ENCODE results near the gene NYAP1. TPM values are rescaled to one million over a fixed set of nuclear protein-coding genes. Genes with fewer than 3 reads are reported as not detected.

The NYAP1 gene
- total RNA-seq, 1 experiment from 2014 or later, result 0.38 TPM

Other genes with a start within 250 kb of the NYAP1 start
- gene SPDYE3, start 176.2 kb upstream of the NYAP1 start, total RNA-seq (2022), result not detected in 2 replicates
- 40.0 and 40.4 TPM in 2 replicates for gene PILRB, start 125.8 kb upstream of the NYAP1 start, total RNA-seq (2022)
- 3.1 and 3.3 TPM in 2 replicates for gene PILRA, start 110.4 kb upstream of the NYAP1 start, total RNA-seq (2022)
- 4.1 and 4.3 TPM in 2 replicates for gene ZCWPW1, start 55.2 kb upstream of the NYAP1 start, total RNA-seq (2022)
- gene MEPCE, start 54.1 kb upstream of the NYAP1 start, total RNA-seq (2022), result 26.1 and 30.6 TPM in 2 replicates
- 23.5 and 29.1 TPM in 2 replicates for gene PPP1R35, start 47.4 kb upstream of the NYAP1 start, total RNA-seq (2022)
- gene SPACDR, start 19.7 kb upstream of the NYAP1 start, total RNA-seq (2022), result 4.5 and 9.1 TPM in 2 replicates
- gene TSC22D4, start 4.7 kb upstream of the NYAP1 start, total RNA-seq (2022), result 24.4 and 27.3 TPM in 2 replicates
- 45.6 and 63.1 TPM in 2 replicates for gene AGFG2, start 55.3 kb downstream of the NYAP1 start, total RNA-seq (2022)
- gene SAP25, start 90.0 kb downstream of the NYAP1 start, total RNA-seq (2022), result 3.1 and 3.2 TPM in 2 replicates
- 29.0 and 34.6 TPM in 2 replicates for gene LRCH4, start 102.2 kb downstream of the NYAP1 start, total RNA-seq (2022)
- gene FBXO24, start 102.4 kb downstream of the NYAP1 start, total RNA-seq (2022), result 0.29 and 0.66 TPM in 2 replicates
- 4.4 and 6.1 TPM in 2 replicates for gene PCOLCE, start 118.4 kb downstream of the NYAP1 start, total RNA-seq (2022)
- gene MOSPD3, start 128.6 kb downstream of the NYAP1 start, total RNA-seq (2022), result 11.7 and 14.6 TPM in 2 replicates
- 0.90 and 1.5 TPM in 2 replicates for gene TFR2, start 157.6 kb downstream of the NYAP1 start, total RNA-seq (2022)
- not detected in 2 replicates for gene ACTL6B, start 172.5 kb downstream of the NYAP1 start, total RNA-seq (2022)
- gene GNB2, start 189.8 kb downstream of the NYAP1 start, total RNA-seq (2022), result 129 and 134 TPM in 2 replicates
- gene GIGYF1, start 210.3 kb downstream of the NYAP1 start, total RNA-seq (2022), result 29.5 and 30.8 TPM in 2 replicates
- gene POP7, start 222.2 kb downstream of the NYAP1 start, total RNA-seq (2022), result 28.2 and 31.9 TPM in 2 replicates
- not detected in 2 replicates for gene EPO, start 236.5 kb downstream of the NYAP1 start, total RNA-seq (2022)
- not detected in 2 replicates for gene ZAN, start 249.7 kb downstream of the NYAP1 start, total RNA-seq (2022)